HG03045 (cell line): ENCODE measurements around the gene ADD1.
"Not testable (repeated sequence)": the region's sequence is repeated elsewhere in the genome, so short reads cannot be mapped to it uniquely, and the experiment has no call there.

Experiments used
- ATAC-seq: cut with Tn5 transposase; IDR thresholded peaks from one replicate; pipeline ENCODE4 v1.9.1; 2021; ENCODE audit warnings: mild to moderate bottlenecking, moderate library complexity; ENCODE audit not compliant: unreplicated experiment

The ADD1 gene

GRCh38 chr4:2942532-2943363 lies 99.1 kb downstream of the ADD1 start:
- no peak for ATAC-seq

GRCh38 chr4:2943364-2944090 lies 99.9 kb downstream of the ADD1 start:
- no peak for ATAC-seq

- ATAC-seq = no peak
These were observed 100.4 kb downstream of the ADD1 start for GRCh38 chr4:2944091-2944482.

- no peak for ATAC-seq
These were observed 101.2 kb downstream of the ADD1 start for GRCh38 chr4:2944586-2945526.

GRCh38 chr4:2945619-2946604 lies 102.3 kb downstream of the ADD1 start:
- ATAC-seq = not testable (repeated sequence)

GRCh38 chr4:2946812-2947600 lies 103.4 kb downstream of the ADD1 start:
- no peak for ATAC-seq

GRCh38 chr4:2947926-2948325 lies 104.3 kb downstream of the ADD1 start:
- no peak for ATAC-seq

GRCh38 chr4:2948895-2949781 lies 105.5 kb downstream of the ADD1 start:
- ATAC-seq = no peak

- ATAC-seq = no peak
These were observed 106.1 kb downstream of the ADD1 start for GRCh38 chr4:2949782-2950125.

GRCh38 chr4:2950221-2950989 lies 106.8 kb downstream of the ADD1 start:
- no peak for ATAC-seq

GRCh38 chr4:2953496-2953895 lies 109.9 kb downstream of the ADD1 start:
- ATAC-seq = no peak

- peak; percentile 60 for ATAC-seq
These were observed 110.9 kb downstream of the ADD1 start for GRCh38 chr4:2954358-2955185.

- ATAC-seq = not testable (repeated sequence)
These were observed 111.8 kb downstream of the ADD1 start for GRCh38 chr4:2955186-2956044.

GRCh38 chr4:2958446-2958845 lies 114.8 kb downstream of the ADD1 start:
- ATAC-seq = no peak

- not testable (repeated sequence) for ATAC-seq
These were observed 116.8 kb downstream of the ADD1 start for GRCh38 chr4:2960450-2960849.

GRCh38 chr4:2961421-2961810 lies 117.8 kb downstream of the ADD1 start:
- ATAC-seq = no peak
